Measurements from ENCODE around the gene SLC27A3. TPM values are rescaled to one million over a fixed set of nuclear protein-coding genes. Genes with fewer than 3 reads are reported as not detected.
A peak's percentile ranks its signal among the peaks of the same experiment; 100 is the strongest.

SLC27A3 gene
- total RNA-seq, 2 experiments from 2014 or later = 22.2 to 22.9 TPM

DNA sequence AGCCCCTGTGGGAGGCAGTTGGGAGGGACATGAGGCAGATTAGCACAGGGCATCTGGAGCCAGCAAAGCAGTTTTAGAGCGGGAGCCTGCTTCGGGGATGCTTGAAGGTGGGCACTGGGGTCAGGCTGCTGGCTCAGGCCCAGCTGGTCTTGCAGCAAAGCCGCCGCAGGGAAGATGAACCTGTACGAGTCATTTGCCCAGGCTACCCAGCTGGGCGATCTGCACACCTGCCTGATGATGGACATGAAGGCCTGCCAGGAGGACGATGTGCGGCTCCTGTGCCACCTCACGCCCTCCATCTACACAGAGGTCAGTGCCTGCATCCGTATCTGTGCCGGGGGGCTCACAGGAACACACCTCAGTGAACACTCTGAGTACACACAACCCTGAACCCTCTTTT, 7.7 kb upstream of the SLC27A3 start:
- Mint-ChIP-seq H3K27me3 (no peaks in the 10 kb centered on the region), H3K9me3 (no peaks in the 10 kb centered on the region), H3K4me3 (no peak overlapping the region), H3K27ac (no peak overlapping the region), H3K4me1 (no peaks in the 10 kb centered on the region), H3K36me3 (ENCODE audit: low read depth) (peaks cover 47% of the 10 kb centered on the region)
- ChIA-PET POLR2A (interaction anchor here (0.6 kb wide), 1 partner anchor 14 kb away, joined by 4 read pairs; no protein-coding TSS in a partner anchor), CTCF (interaction anchor here (1.3 kb wide), 1 partner anchor 11 kb away, joined by 3 read pairs; no protein-coding TSS in a partner anchor)
- no peak for DNase-seq

- Mint-ChIP-seq H3K4me3 (no peak overlapping the region), H3K27ac (no peak overlapping the region), H3K27me3 (no peaks in the 10 kb centered on the region), H3K9me3 (no peaks in the 10 kb centered on the region), H3K36me3 (ENCODE audit: low read depth) (peaks cover 41% of the 10 kb centered on the region), H3K4me1 (peaks cover 2% of the 10 kb centered on the region)
- DNase-seq = no peak
- ChIA-PET CTCF (interaction anchor here (0.6 to 1.0 kb wide), 3 partner anchors 10 to 67 kb away, joined by 3 to 4 read pairs (median 3); no protein-coding TSS in a partner anchor), POLR2A (no interaction called here)
Observed at GRCh38 chr1:153768316-153769181, 6.7 kb upstream of the SLC27A3 start.

GRCh38 chr1:153769221-153769620, 6.0 kb upstream of the SLC27A3 start:
- peaks cover 9% of the 10 kb centered on the region for H3K4me1 Mint-ChIP-seq
- no peaks in the 10 kb centered on the region for H3K9me3 Mint-ChIP-seq
- H3K4me3 Mint-ChIP-seq = no peak overlapping the region
- ChIA-PET POLR2A (no interaction called here), CTCF (interaction anchor here (0.6 to 1.0 kb wide), 3 partner anchors 9 to 66 kb away, joined by 3 to 4 read pairs (median 3); no protein-coding TSS in a partner anchor)
- no peak overlapping the region for H3K27ac Mint-ChIP-seq
- DNase-seq = no peak
- peaks cover 43% of the 10 kb centered on the region for H3K36me3 Mint-ChIP-seq (ENCODE audit: low read depth)
- no peaks in the 10 kb centered on the region for H3K27me3 Mint-ChIP-seq

GRCh38 chr1:153770797-153771196, 4.4 kb upstream of the SLC27A3 start:
- no peak for DNase-seq
- no peaks in the 10 kb centered on the region for H3K27me3 Mint-ChIP-seq
- H3K9me3 Mint-ChIP-seq = no peaks in the 10 kb centered on the region
- peaks cover 33% of the 10 kb centered on the region for H3K36me3 Mint-ChIP-seq (ENCODE audit: low read depth)
- POLR2A ChIA-PET = no interaction called here
- no peak overlapping the region for H3K4me3 Mint-ChIP-seq
- peaks cover 19% of the 10 kb centered on the region for H3K4me1 Mint-ChIP-seq
- CTCF ChIA-PET = interaction anchor here (0.5 kb wide), 2 partner anchors 185 to 1606 kb away, joined by 3 to 4 read pairs; no protein-coding TSS in a partner anchor
- H3K27ac Mint-ChIP-seq = peak overlapping the region; percentile 22

DNA sequence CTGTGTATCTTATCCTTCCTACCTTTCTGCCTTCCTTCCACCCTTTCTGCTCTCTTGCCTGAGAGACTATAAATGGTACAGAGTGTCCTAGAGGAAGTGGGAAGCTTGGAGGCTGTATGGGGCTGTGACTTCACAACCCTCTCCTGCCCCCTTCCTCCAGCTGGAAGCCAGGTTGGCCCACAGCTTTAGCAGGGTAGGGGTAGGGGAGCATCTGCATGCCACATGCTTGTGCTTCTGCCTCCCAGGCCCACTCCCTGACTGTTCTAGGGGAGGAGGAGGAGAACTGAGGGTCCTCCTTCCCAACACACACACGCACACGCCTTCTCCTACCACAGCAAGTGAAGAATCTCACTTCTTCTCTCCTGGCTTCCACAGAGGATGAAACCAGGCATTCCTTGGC, 3.9 kb upstream of the SLC27A3 start:
- ChIA-PET POLR2A (no interaction called here), CTCF (no interaction called here)
- DNase-seq = no peak
- H3K4me3 Mint-ChIP-seq = no peak overlapping the region
- H3K4me1 Mint-ChIP-seq = peaks cover 22% of the 10 kb centered on the region
- no peak overlapping the region for H3K27ac Mint-ChIP-seq
- peaks cover 28% of the 10 kb centered on the region for H3K36me3 Mint-ChIP-seq (ENCODE audit: low read depth)
- no peaks in the 10 kb centered on the region for H3K9me3 Mint-ChIP-seq
- H3K27me3 Mint-ChIP-seq = no peaks in the 10 kb centered on the region

GRCh38 chr1:153771841-153772593, 3.2 kb upstream of the SLC27A3 start:
- H3K4me1 Mint-ChIP-seq = peaks cover 28% of the 10 kb centered on the region
- no peak overlapping the region for H3K27ac Mint-ChIP-seq
- ChIA-PET POLR2A (no interaction called here), CTCF (interaction anchor here (0.9 to 1.0 kb wide), 2 partner anchors 9 to 87 kb away, joined by 3 read pairs; no protein-coding TSS in a partner anchor)
- no peaks in the 10 kb centered on the region for H3K27me3 Mint-ChIP-seq
- H3K4me3 Mint-ChIP-seq = no peak overlapping the region
- H3K9me3 Mint-ChIP-seq = no peaks in the 10 kb centered on the region
- peaks cover 32% of the 10 kb centered on the region for H3K36me3 Mint-ChIP-seq (ENCODE audit: low read depth)
- DNase-seq = no peak

DNA sequence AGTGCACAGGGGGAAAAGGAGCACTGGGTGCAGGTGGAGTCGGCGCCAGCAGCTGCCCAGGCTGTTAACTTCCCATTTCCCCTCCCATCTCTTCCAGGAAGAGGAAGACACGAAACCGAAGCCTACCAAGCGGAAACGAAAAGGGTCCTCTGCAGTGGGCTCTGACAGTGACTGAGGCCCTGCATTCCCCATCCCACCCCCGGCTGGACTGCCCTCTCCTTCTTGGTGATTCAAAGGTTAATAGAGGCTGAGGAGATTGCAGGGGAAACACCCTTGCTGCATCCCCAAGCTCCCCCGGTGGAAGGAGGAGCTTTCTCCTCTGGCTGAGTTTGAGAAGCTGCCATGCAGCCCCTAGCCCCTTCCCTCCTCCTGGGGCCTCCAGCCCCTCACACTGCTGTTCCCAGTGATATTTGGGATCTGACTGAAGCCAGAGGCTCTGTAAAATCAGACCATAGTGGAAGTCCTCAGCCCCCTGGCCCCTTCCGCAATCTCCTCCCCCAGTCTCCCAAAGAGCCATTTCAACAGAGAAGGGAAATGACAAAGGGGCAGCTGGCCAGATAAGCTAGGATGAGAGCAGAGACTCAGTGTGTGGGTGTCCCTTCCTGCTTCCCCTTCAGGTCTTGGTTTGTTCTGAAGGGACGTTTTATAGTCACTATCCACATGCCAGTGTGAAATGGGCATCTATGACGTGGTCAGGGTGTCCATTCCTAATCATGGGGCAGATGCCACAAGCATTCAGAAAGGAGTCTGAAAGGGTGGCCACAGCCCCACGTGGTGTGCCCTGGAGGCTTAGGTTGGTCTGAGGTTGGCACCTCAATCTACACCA, 1.9 kb upstream of the SLC27A3 start:
- no peak for DNase-seq
- CTCF ChIA-PET = interaction anchor here (0.9 to 1.5 kb wide), 3 partner anchors 10 to 101 kb away, joined by 3 to 4 read pairs (median 3); no protein-coding TSS in a partner anchor
- Mint-ChIP-seq H3K27me3 (no peaks in the 10 kb centered on the region), H3K4me1 (peaks cover 34% of the 10 kb centered on the region), H3K27ac (peak overlapping the region; percentile 19), H3K9me3 (no peaks in the 10 kb centered on the region), H3K36me3 (ENCODE audit: low read depth) (peaks cover 25% of the 10 kb centered on the region), H3K4me3 (no peak overlapping the region)
- POLR2A ChIA-PET = no interaction called here

DNA sequence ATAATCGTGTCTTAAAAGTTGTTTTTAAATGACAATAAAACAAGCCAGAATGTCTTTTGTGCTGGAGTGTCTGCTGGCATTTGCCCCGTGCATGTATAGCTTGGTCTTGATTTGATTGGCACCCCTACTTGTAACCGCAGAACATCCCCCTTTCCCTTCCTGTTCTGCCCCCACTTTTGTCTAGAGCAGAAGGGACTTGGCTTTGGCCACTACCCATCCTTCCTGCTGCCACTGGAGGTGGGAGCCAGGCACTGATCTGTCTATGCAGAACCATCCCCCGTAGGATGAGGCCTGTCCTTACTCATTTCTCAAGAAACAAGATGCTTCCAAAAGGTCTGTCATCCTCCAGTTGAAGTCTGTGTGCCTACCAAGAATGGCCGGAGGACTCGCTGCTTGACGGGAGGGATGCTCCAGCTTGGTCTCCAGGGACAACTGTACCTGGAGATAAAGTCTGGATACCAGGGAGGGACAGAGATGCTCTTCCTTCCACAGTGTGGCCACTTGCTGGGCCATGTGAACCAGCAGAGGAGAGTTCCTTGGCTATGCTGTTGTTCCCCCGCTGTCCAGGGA, 1.1 kb upstream of the SLC27A3 start:
- H3K4me3 Mint-ChIP-seq = peak overlapping the region; percentile 81
- peaks cover 37% of the 10 kb centered on the region for H3K4me1 Mint-ChIP-seq
- DNase-seq = no peak
- ChIA-PET CTCF (interaction anchor here (1.5 kb wide), 1 partner anchor 102 kb away, joined by 4 read pairs; no protein-coding TSS in a partner anchor), POLR2A (no interaction called here)
- peaks cover 21% of the 10 kb centered on the region for H3K36me3 Mint-ChIP-seq (ENCODE audit: low read depth)
- H3K27ac Mint-ChIP-seq = peak overlapping the region; percentile 46
- H3K27me3 Mint-ChIP-seq = no peaks in the 10 kb centered on the region
- no peaks in the 10 kb centered on the region for H3K9me3 Mint-ChIP-seq

DNA sequence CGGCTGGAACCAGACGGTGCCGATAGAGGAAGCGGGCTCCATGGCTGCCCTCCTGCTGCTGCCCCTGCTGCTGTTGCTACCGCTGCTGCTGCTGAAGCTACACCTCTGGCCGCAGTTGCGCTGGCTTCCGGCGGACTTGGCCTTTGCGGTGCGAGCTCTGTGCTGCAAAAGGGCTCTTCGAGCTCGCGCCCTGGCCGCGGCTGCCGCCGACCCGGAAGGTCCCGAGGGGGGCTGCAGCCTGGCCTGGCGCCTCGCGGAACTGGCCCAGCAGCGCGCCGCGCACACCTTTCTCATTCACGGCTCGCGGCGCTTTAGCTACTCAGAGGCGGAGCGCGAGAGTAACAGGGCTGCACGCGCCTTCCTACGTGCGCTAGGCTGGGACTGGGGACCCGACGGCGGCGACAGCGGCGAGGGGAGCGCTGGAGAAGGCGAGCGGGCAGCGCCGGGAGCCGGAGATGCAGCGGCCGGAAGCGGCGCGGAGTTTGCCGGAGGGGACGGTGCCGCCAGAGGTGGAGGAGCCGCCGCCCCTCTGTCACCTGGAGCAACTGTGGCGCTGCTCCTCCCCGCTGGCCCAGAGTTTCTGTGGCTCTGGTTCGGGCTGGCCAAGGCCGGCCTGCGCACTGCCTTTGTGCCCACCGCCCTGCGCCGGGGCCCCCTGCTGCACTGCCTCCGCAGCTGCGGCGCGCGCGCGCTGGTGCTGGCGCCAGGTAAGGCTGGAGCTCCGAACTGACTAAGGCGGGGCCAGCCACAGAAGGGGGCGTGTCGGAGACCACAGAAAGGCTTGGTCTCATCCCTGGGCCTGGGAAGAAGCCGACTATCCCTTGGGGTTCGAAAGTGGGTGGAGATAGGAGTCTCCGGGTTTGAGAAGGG, 486 bp downstream of the SLC27A3 start:
- Mint-ChIP-seq H3K27ac (peak overlapping the region; percentile 87), H3K4me1 (peaks cover 37% of the 10 kb centered on the region), H3K36me3 (ENCODE audit: low read depth) (peaks cover 17% of the 10 kb centered on the region), H3K9me3 (no peaks in the 10 kb centered on the region), H3K27me3 (no peaks in the 10 kb centered on the region), H3K4me3 (peak overlapping the region; percentile 81)
- ChIA-PET POLR2A (no interaction called here), CTCF (interaction anchor here (0.7 to 1.4 kb wide), 10 partner anchors 14 to 549 kb away, joined by 3 to 5 read pairs (median 3); partner anchors contain the start of genes CREB3L4 and RAB13)
- DNase-seq = peak; percentile 65

- Mint-ChIP-seq H3K27me3 (no peaks in the 10 kb centered on the region), H3K4me3 (peak overlapping the region; percentile 81), H3K36me3 (ENCODE audit: low read depth) (peaks cover 16% of the 10 kb centered on the region), H3K9me3 (no peaks in the 10 kb centered on the region), H3K4me1 (peaks cover 37% of the 10 kb centered on the region), H3K27ac (no peak overlapping the region)
- DNase-seq = no peak
- CTCF ChIA-PET = interaction anchor here (1.4 to 1.6 kb wide), 3 partner anchors 12 to 209 kb away, joined by 3 to 4 read pairs (median 4); no protein-coding TSS in a partner anchor
- POLR2A ChIA-PET = no interaction called here
Observed at GRCh38 chr1:153776352-153776751, 1.1 kb downstream of the SLC27A3 start.

DNA sequence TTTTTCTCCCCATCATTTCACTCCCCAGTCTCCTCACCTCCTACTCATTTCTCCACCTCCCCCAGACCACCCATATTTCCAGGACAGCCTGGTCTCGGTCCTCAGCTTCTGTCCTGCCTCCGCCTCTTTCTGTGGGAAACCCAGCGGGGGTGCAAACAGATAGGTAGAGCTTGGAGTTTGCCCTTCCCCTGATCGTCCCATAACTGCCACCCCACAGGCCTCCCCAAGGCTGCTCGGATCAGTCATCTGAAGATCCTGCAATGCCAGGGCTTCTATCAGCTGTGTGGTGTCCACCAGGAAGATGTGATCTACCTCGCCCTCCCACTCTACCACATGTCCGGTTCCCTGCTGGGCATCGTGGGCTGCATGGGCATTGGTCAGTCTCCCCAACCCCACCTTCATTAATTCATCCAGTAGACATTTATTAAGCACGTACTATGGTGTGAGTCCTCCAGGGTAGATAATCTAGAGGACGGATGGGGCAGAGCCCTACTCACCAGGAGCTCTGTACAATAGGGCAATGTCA, 1.7 kb downstream of the SLC27A3 start:
- peak overlapping the region; percentile 54 for H3K4me3 Mint-ChIP-seq
- H3K27ac Mint-ChIP-seq = peak overlapping the region; percentile 78
- peaks cover 37% of the 10 kb centered on the region for H3K4me1 Mint-ChIP-seq
- H3K27me3 Mint-ChIP-seq = no peaks in the 10 kb centered on the region
- DNase-seq = no peak
- H3K9me3 Mint-ChIP-seq = no peaks in the 10 kb centered on the region
- H3K36me3 Mint-ChIP-seq (ENCODE audit: low read depth) = peaks cover 16% of the 10 kb centered on the region
- POLR2A ChIA-PET = no interaction called here
- CTCF ChIA-PET = interaction anchor here (1.6 kb wide), 1 partner anchor 12 kb away, joined by 4 read pairs; no protein-coding TSS in a partner anchor

Measured in activated CD4-positive, alpha-beta T cell treated with anti-CD3 and anti-CD28 coated beads, Interleukin-2, amount 10 ng/mL, durations not matched to agents 7 days and 5 days (primary cell).